HUES6 (cell line): ENCODE data around the gene OAS3.

Source experiments
- H3K27ac ChIP-seq: 2 replicates; pipeline ENCODE4 v1.7.0; 2013; ENCODE audit warnings: low read depth, mild to moderate bottlenecking, low read length, inconsistent platforms
- H3K27me3 ChIP-seq: 2 replicates; pipeline ENCODE4 v1.6.1; 2013; ENCODE audit warnings: low read length; ENCODE audit not compliant: control insufficient read depth, insufficient read depth
- H3K36me3 ChIP-seq: 2 replicates; pipeline ENCODE4 v1.6.1; 2013; ENCODE audit warnings: low read length; ENCODE audit not compliant: control insufficient read depth, insufficient read depth
- H3K4me1 ChIP-seq: 2 replicates; pipeline ENCODE4 v1.6.1; 2013; ENCODE audit warnings: low read length; ENCODE audit not compliant: control insufficient read depth, insufficient read depth
- H3K4me3 ChIP-seq: 2 replicates; pipeline ENCODE4 v1.5.1; 2013; ENCODE audit warnings: low read depth, low read length
- H3K9ac ChIP-seq: one replicate; pipeline ENCODE4 v1.6.1; 2013; ENCODE audit warnings: mild to moderate bottlenecking, low read length
- H3K9me3 ChIP-seq: 2 replicates; pipeline ENCODE4 v1.6.1; 2013; ENCODE audit warnings: low read depth, low read length; ENCODE audit not compliant: control insufficient read depth, insufficient read depth

The OAS3 gene

DNA sequence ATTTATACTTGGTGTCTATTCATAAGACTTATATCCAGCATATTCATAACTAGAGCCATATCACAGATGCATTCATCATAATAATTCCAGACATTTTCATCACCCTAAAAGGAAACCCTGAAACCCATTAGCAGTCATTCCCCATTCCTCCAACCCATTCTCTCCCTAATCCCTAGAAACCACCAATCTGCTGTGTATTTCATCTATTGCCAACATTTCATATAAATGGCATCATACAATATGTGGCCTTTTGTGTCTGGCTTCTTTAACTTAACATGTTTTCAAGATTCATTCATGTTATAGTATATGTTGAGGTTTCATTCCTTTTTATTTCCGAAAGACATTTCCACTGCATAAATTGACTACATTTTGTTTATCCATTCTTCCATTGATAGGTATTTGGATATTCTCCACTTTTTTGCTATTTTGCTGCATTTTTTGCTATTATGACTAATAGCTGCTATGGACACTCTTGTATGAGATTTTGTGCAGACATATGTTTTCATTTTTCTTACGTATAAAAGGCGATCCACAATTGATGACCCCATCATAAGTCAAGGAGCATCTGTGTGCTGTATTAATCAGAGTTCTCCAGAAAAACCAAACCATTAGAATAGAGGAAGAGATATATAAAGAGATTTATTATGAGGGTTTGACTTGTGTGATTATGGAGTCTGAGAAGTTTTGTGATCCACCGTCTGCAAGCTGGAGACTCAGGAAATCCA, 34.9 kb downstream of the OAS3 start:
- no peaks in the 10 kb centered on the region for H3K27me3 ChIP-seq
- H3K4me3 ChIP-seq = no peak overlapping the region
- H3K9ac ChIP-seq = no peak overlapping the region
- no peak overlapping the region for H3K27ac ChIP-seq
- H3K36me3 ChIP-seq = no peaks in the 10 kb centered on the region
- no peaks in the 10 kb centered on the region; the same call in 1 of the 2 replicates for H3K4me1 ChIP-seq
- no peaks in the 10 kb centered on the region for H3K9me3 ChIP-seq

DNA sequence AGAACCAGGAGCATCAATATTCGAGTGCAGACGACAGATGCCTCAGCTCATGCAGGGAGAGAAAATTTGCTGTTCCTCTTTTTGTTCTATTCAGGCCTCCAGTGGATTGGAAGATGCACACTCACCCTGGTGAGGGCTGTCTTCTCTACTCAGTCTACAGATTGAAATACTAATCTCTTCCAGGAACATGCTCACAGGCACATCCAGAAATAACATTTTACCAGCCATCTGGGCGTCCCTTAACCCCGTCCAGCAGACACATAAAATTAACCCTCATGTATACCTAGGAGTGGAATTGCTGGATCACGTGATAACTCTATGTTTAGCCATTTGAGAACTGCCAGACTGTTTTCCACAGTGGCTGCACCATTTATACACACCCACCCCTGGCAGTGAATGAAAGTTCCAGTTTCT, 35.6 kb downstream of the OAS3 start:
- H3K9me3 ChIP-seq = no peaks in the 10 kb centered on the region
- no peaks in the 10 kb centered on the region for H3K27me3 ChIP-seq
- H3K4me1 ChIP-seq = no peaks in the 10 kb centered on the region; the same call in 1 of the 2 replicates
- H3K4me3 ChIP-seq = no peak overlapping the region
- H3K27ac ChIP-seq = no peak overlapping the region
- H3K36me3 ChIP-seq = no peaks in the 10 kb centered on the region
- H3K9ac ChIP-seq = no peak overlapping the region

DNA sequence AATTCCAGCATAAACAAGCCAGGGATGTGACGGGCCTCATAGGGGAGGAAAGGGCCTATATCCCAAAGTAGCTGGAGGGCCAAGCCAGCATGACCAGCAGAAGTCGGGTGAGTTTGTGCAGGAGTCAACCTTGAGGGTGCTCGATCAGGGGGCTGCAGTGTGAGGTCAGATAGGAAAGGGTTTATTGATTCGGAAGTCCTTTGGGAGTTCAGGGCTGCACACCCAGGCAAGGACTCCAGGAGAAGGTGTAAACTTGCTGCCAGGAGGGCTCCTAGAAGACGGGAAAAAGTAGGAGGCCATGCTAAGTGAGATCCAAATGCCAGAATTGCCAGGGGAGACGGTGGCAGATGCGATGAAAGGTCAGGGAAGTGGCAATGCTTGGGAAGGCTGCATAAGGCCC, 36.6 kb downstream of the OAS3 start:
- H3K9me3 ChIP-seq = no peaks in the 10 kb centered on the region
- H3K4me1 ChIP-seq = no peaks in the 10 kb centered on the region; the same call in 1 of the 2 replicates
- H3K27ac ChIP-seq = no peak overlapping the region
- H3K9ac ChIP-seq = no peak overlapping the region
- no peaks in the 10 kb centered on the region for H3K36me3 ChIP-seq
- H3K27me3 ChIP-seq = no peaks in the 10 kb centered on the region
- H3K4me3 ChIP-seq = no peak overlapping the region

DNA sequence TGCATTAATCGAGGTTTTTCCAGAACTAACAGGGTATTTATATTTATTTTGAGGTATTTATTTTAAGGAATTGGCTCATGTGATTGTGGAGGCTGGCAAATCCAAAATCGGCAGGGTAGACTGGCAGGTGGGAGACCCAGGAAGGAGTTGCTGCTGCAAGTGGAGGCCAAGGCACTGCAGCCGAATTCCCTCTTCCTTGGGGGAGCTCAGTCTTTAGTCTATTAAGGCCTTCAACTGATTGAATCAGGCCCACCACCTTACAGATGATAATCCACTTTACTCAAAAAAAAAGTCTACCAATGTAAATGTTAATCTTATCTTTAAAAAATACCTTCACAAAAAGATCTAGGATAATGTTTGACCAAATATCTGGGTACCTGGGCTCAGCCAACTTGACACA, 38.9 kb downstream of the OAS3 start:
- Histone ChIP-seq H3K9ac (no peak overlapping the region), H3K36me3 (no peaks in the 10 kb centered on the region), H3K27me3 (no peaks in the 10 kb centered on the region), H3K9me3 (no peaks in the 10 kb centered on the region), H3K4me3 (no peak overlapping the region), H3K4me1 (no peaks in the 10 kb centered on the region; the same call in 1 of the 2 replicates), H3K27ac (no peak overlapping the region)

DNA sequence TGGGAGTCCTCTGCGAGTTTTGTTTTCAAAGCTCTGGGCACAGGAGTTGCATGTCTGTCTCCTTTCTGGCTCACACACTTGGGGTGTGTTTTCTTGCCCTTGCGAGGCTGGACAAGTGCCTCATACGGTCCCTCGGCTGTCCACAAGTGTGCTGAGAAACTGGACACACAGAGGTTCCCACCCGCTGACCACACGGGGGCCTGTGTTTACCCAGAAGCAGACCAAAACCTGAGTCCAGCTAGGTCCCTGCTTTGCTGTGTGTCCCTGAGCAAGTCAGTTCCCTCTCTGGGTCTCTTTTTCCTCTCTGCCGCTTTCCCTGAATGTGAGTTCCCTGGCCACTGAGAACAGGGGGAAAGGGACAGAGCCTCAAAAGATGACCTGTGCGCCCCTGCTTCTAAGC, 39.4 kb downstream of the OAS3 start:
- Histone ChIP-seq H3K27me3 (no peaks in the 10 kb centered on the region), H3K9ac (no peak overlapping the region), H3K27ac (no peak overlapping the region), H3K9me3 (no peaks in the 10 kb centered on the region), H3K36me3 (no peaks in the 10 kb centered on the region), H3K4me1 (no peaks in the 10 kb centered on the region; the same call in 1 of the 2 replicates), H3K4me3 (no peak overlapping the region)

DNA sequence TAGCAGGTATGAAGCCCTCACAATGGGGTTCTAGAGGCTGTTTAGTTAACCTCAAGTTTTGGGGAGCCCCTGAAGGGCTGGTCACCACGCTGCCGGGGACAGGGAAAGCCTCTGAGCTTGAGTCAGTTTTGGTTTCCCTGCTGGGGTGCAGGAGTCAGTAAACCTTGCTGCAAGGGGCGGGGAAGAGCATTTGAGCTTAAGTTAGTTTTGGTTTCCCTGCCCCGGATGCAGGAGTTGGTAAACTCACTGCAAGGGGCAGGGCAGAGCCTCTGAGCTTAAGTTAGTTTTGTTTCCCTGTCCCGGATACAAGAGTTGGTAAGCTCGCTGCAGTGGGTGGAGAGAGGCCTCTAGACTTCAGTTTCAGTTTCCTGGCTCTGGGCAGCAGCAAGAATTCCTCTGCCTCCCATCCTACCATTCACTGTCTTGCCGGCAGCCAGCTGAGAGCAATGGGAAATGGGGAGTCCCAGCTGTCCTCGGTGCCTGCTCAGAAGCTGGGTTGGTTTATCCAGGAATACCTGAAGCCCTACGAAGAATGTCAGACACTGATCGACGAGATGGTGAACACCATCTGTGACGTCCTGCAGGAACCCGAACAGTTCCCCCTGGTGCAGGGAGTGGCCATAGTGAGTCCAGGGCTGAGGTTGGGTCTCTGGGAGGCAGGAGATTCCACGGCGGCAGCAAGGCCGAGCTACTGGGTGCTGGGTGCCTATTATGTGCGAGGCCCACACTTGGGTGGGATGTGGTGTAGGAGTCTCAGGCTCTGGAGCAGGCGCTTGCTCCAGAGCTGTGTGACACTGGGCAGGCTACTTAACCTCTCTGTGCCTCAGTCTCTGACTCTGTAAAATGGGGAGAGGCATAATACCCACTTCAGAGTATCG, 40.1 kb downstream of the OAS3 start, which contains the start of gene OAS2:
Gene OAS2 (plus strand): TSS at position 357 of the 878 bp plus-strand sequence. CDS start 90 bp downstream, at position 447.
- H3K4me3 ChIP-seq = no peak within 1 kb of the TSS
- no peak within 1 kb of the TSS for H3K27ac ChIP-seq
- H3K9ac ChIP-seq = no peak within 1 kb of the TSS
- no peaks in the 10 kb centered on the region for H3K27me3 ChIP-seq
- no peaks in the 10 kb centered on the region for H3K9me3 ChIP-seq
- no peaks in the 10 kb centered on the region for H3K36me3 ChIP-seq
- H3K4me1 ChIP-seq = no peaks in the 10 kb centered on the region; the same call in 1 of the 2 replicates

DNA sequence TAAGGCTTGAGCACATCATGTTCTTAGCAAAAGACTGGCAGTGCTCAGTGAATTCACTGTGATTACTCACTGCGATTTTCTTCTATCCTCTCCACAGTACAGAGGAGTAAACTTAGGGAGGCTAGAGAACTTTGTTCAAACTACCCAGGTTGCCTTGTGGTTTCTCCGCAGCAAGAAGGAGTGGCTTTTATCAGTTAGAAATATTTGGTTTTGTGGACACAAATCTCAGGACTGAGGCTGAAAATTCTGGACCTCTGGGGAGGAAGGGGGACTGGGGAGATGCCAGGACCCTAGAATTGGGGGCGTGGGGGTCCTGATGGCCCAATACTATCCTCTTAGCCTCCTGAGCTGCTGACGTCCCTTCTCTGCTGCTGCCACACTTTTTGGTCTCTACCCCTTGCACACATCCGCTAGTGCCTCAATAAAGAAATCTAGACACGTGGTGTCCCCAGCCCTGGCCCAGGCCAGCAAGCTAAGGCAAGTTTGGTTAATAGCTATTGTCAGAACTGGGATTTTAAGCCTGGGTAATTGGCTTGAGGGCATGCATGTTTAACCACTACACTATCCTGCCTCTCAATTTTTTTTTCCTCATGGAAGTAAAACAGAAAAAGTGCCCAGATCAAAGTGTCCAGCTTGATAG, 40.9 kb downstream of the OAS3 start:
- H3K27me3 ChIP-seq = no peaks in the 10 kb centered on the region
- H3K9ac ChIP-seq = no peak overlapping the region
- no peak overlapping the region for H3K27ac ChIP-seq
- no peak overlapping the region for H3K4me3 ChIP-seq
- no peaks in the 10 kb centered on the region; the same call in 1 of the 2 replicates for H3K4me1 ChIP-seq
- H3K9me3 ChIP-seq = no peaks in the 10 kb centered on the region
- H3K36me3 ChIP-seq = no peaks in the 10 kb centered on the region

DNA sequence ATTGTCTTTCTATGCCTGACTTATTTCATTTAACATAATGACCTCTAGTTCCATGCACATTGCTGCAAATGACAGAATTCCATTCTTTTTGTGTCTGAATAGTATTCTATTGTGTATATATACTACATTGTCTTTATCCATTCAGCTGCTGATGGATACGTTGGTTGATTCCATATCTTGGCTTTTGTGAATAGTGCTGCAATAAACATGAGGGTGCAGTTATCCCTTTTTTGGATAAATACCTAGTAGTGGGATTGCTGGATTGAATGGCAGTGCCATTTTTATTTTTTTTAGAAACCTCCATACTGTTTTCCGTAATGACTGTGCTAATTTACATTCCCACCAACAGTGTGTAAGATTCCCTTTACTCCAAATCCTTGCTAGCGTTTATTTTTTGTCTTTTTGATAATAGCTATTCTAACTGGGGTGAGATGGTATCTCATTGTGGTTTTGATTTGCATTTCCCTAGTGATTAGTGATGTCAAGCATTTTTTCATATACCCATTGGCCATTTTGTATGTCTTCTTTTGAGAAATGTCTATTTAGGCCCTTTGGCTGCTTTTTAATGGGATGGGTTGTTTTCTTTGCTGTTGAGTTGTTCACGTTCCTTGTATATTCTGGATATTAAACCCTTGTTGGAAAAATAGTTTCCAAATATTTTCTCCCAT, 42.4 kb downstream of the OAS3 start:
- Histone ChIP-seq H3K9me3 (peaks cover 5% of the 10 kb centered on the region), H3K4me3 (no peak overlapping the region), H3K27me3 (no peaks in the 10 kb centered on the region), H3K27ac (no peak overlapping the region), H3K9ac (no peak overlapping the region), H3K36me3 (no peaks in the 10 kb centered on the region), H3K4me1 (no peaks in the 10 kb centered on the region; the same call in 1 of the 2 replicates)

DNA sequence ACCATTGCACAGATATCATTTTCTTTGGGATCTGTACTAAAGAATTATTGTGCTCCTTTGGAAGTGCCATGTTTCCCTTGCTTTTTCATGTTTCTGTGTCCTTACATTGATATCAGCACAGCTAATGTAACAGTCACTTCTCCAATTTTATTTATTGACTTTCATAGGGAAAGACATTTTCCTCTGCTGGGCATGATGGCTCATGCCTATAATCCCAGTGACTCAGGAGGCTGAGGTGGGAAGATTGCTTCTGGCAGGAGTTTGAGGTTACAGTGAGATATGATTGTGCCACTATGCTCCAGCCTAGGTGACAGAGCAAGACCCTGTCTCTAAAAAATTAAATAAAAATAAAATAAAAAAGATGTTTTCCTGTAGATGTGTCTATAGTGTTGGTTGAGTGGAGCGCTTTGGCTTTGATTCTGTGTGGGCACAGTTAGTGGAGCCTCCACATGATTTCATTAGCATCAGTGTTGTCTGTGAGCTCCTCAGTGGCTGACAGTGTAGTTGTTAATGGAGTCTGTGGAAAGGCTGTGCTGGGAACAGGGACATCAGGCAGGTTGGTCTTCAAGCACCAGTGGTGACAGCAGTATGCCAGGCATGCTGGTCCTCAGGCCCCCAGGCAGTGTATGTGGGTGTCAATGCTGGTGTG, 47.5 kb downstream of the OAS3 start:
- Histone ChIP-seq H3K27me3 (no peaks in the 10 kb centered on the region), H3K4me3 (no peak overlapping the region), H3K9me3 (peaks cover 9% of the 10 kb centered on the region), H3K4me1 (no peaks in the 10 kb centered on the region), H3K36me3 (no peaks in the 10 kb centered on the region), H3K27ac (no peak overlapping the region), H3K9ac (no peak overlapping the region)

DNA sequence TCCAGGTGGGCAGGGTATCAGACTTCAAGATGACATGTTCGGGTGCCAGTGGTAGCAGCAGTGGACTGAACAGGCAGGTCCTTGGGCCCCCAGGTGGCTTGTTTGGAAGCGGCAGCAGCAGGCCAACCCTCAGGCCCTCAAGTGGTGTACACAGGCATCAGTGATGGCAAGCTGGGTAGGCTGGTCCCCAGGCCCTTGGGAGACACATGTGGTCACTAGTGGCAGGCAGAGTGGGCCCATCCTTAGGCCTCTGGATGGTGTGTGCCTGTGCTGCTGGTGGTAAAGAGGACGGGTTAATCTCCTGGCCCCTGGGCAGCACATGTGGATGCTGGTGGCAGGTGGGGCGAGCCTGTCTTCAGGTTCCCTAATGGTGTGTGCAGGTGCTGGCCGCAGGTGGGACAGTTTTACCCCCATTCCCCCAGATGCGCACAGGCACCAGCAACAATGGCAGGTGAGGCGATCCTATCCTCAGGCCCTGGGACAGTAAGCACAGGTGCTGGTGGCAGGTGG, 48.1 kb downstream of the OAS3 start:
- Histone ChIP-seq H3K27me3 (no peaks in the 10 kb centered on the region), H3K9ac (no peak overlapping the region), H3K4me1 (no peaks in the 10 kb centered on the region), H3K36me3 (no peaks in the 10 kb centered on the region), H3K4me3 (no peak overlapping the region), H3K9me3 (peaks cover 9% of the 10 kb centered on the region), H3K27ac (no peak overlapping the region)
